ENCODE measurements around the gene ULK3.

DNA sequence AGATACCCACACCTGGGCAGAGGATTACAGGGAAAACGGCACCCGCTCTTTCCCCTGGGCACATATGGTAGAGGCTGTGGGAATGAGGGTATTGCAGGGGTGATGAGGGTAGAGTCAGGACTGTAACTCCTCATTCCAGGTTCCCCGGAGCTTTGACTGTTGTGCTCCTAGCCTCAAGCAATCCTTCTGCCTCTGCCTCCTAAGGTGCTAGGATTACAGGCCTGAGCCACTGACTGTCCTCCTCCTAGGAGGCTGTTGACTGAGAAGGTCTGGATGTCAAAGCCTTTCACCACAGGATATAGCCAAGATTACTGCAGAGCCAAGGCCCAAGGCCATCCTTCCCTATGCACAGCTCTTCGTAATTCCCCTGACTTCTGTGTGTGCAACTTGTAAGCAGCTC is 45.8 kb upstream of the ULK3 start:
- TF ChIP-seq, protein P1, sequence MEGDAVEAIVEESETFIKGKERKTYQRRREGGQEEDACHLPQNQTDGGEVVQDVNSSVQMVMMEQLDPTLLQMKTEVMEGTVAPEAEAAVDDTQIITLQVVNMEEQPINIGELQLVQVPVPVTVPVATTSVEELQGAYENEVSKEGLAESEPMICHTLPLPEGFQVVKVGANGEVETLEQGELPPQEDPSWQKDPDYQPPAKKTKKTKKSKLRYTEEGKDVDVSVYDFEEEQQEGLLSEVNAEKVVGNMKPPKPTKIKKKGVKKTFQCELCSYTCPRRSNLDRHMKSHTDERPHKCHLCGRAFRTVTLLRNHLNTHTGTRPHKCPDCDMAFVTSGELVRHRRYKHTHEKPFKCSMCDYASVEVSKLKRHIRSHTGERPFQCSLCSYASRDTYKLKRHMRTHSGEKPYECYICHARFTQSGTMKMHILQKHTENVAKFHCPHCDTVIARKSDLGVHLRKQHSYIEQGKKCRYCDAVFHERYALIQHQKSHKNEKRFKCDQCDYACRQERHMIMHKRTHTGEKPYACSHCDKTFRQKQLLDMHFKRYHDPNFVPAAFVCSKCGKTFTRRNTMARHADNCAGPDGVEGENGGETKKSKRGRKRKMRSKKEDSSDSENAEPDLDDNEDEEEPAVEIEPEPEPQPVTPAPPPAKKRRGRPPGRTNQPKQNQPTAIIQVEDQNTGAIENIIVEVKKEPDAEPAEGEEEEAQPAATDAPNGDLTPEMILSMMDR (IDR thresholded peaks at IDR 0.05) = no peak
- TF ChIP-seq POLR2A (IDR thresholded peaks at IDR 0.05) (no peak), POLR2AphosphoS5 (IDR thresholded peaks at IDR 0.05) (no peak)
